K562 (cell line): Measurements from ENCODE around the gene PRELID2. TPM values are rescaled to one million over a fixed set of nuclear protein-coding genes. Genes with fewer than 3 reads are reported as not detected.

Source experiments
- BACH1 ChIP-seq: fragments of 200-800 bp; sonication (Bioruptor generic); IDR thresholded peaks from 2 replicates; pipeline ENCODE4 v1.6.1; 2016; ENCODE audit warnings: missing genetic modification characterization, missing compliant biosample characterization
- BCLAF1 ChIP-seq, 2 experiments: fragments of 450-650 bp in 1 of 2; IDR thresholded peaks; 2 replicates each; pipeline ENCODE4 v1.6.1; 2011 to 2017; ENCODE audit warnings: low read depth in 2 of 2, antibody characterized with exemption in 1 of 2, borderline replicate concordance in 1 of 2, low read length in 1 of 2, mild to moderate bottlenecking in 1 of 2, mixed read lengths in 1 of 2; ENCODE audit not compliant: control insufficient read depth in 1 of 2
- ESRRB ChIP-seq: fragments of 250-450 bp; sonication (Bioruptor Pico); IDR thresholded peaks from 2 replicates; pipeline ENCODE4 v1.5.0; 2020; ENCODE audit warnings: mild to moderate bottlenecking, moderate library complexity, borderline replicate concordance
- ETV1 ChIP-seq: fragments of 450-650 bp; conservative IDR thresholded peaks from 2 replicates; pipeline ENCODE4 v1.6.1; 2016; ENCODE audit warnings: missing genetic modification characterization, control low read depth, low read depth, missing compliant biosample characterization
- FOXP1 ChIP-seq: sonication (generic); formaldehyde crosslinking; IDR thresholded peaks from 2 replicates; pipeline ENCODE4 v1.8.0; 2022; ENCODE audit warnings: mild to moderate bottlenecking, missing genetic modification reagents
- HDAC6 ChIP-seq: IDR thresholded peaks from 2 replicates; pipeline ENCODE4 v1.6.1; 2012; ENCODE audit warnings: low read depth, mild to moderate bottlenecking, control low read depth, inconsistent platforms, low read length, moderate library complexity
- HDGF ChIP-seq: fragments of 450-650 bp; IDR thresholded peaks from 2 replicates; pipeline ENCODE4 v1.6.1; 2016
- JUNB ChIP-seq: fragments of 450-650 bp; formaldehyde crosslinking; conservative IDR thresholded peaks from 2 replicates; pipeline ENCODE4 v1.4.0; 2020; ENCODE audit warnings: mild to moderate bottlenecking
- NCOA2 ChIP-seq, 2 experiments: fragments of 450-650 bp; IDR thresholded peaks; 2 replicates each; pipeline ENCODE4 v1.6.1; 2018; ENCODE audit warnings: mild to moderate bottlenecking in 2 of 2, moderate library complexity in 1 of 2; ENCODE audit not compliant: partially characterized antibody in 2 of 2
- POU5F1 ChIP-seq: fragments of 150-350 bp; IDR thresholded peaks from 2 replicates; pipeline ENCODE4 v1.6.1; 2014; ENCODE audit warnings: borderline replicate concordance, low read length, low read depth, mild to moderate bottlenecking; ENCODE audit not compliant: partially characterized antibody
- PYGO2 ChIP-seq: fragments of 450-650 bp; IDR thresholded peaks from 2 replicates; pipeline ENCODE4 v1.6.1; 2016; ENCODE audit warnings: mild to moderate bottlenecking, missing genetic modification characterization, moderate library complexity, missing compliant biosample characterization
- RFX7 ChIP-seq: fragments of 250-450 bp; sonication (Bioruptor Pico); IDR thresholded peaks from 2 replicates; pipeline ENCODE4 v1.5.1; 2021; ENCODE audit warnings: mild to moderate bottlenecking
- TCF15 ChIP-seq: fragments of 250-450 bp; sonication (Bioruptor Pico); IDR thresholded peaks from 2 replicates; pipeline ENCODE4 v1.8.0; 2022; ENCODE audit warnings: moderate library complexity, mild to moderate bottlenecking, inconsistent platforms
- TEAD4 ChIP-seq, 2 experiments: sonication (generic) in 1 of 2; formaldehyde crosslinking in 1 of 2; IDR thresholded peaks; 2 replicates each; pipeline versions ENCODE4 v1.6.1 to v1.8.0; 2012 to 2022; ENCODE audit warnings: borderline replicate concordance in 1 of 2, inconsistent platforms in 1 of 2, low read length in 1 of 2, mild to moderate bottlenecking in 1 of 2, missing genetic modification reagents in 1 of 2
- TFAP4 ChIP-seq: sonication (generic); formaldehyde crosslinking; IDR thresholded peaks from 2 replicates; pipeline ENCODE4 v1.8.0; 2022; ENCODE audit warnings: missing genetic modification reagents, mild to moderate bottlenecking, moderate library complexity, borderline replicate concordance
- TFE3 ChIP-seq: fragments of 450-650 bp; formaldehyde crosslinking; IDR thresholded peaks from 2 replicates; pipeline ENCODE4 v1.4.0; 2020; ENCODE audit warnings: mild to moderate bottlenecking, mixed read lengths
- ZFPM2 ChIP-seq: fragments of 250-450 bp; sonication (Bioruptor Pico); IDR thresholded peaks from 2 replicates; pipeline ENCODE4 v1.5.1; 2022; ENCODE audit warnings: mild to moderate bottlenecking
- ZNF184 ChIP-seq: sonication (generic); formaldehyde crosslinking; IDR thresholded peaks from 2 replicates; pipeline ENCODE4 v1.5.0; 2020; ENCODE audit warnings: missing genetic modification reagents
- ZNF23 ChIP-seq: fragments of 250-450 bp; sonication (Bioruptor Pico); IDR thresholded peaks from 2 replicates; pipeline ENCODE4 v1.4.0; 2020; ENCODE audit warnings: mild to moderate bottlenecking
- ZNF354B ChIP-seq: fragments of 250-450 bp; sonication (Bioruptor Pico); IDR thresholded peaks from 2 replicates; pipeline ENCODE4 v1.4.0; 2020
- ZNF444 ChIP-seq: fragments of 250-450 bp; sonication (Bioruptor Pico); IDR thresholded peaks from 2 replicates; pipeline ENCODE4 v1.4.0; 2020; ENCODE audit warnings: mild to moderate bottlenecking, moderate library complexity
- ZNF507 ChIP-seq: conservative IDR thresholded peaks from 2 replicates; pipeline ENCODE4 v1.6.1; 2017; ENCODE audit warnings: missing genetic modification characterization, missing compliant biosample characterization
- ZNF780A ChIP-seq: fragments of 250-450 bp; sonication (Bioruptor Pico); IDR thresholded peaks from 2 replicates; pipeline ENCODE4 v1.5.0; 2021; ENCODE audit warnings: mild to moderate bottlenecking
- ZNF830 ChIP-seq: fragments of 250-450 bp; sonication (Bioruptor Pico); IDR thresholded peaks from 2 replicates; pipeline ENCODE4 v1.5.0; 2021; ENCODE audit warnings: mild to moderate bottlenecking
- polyA plus RNA-seq, 8 experiments: library from polyadenylated mRNA; depleted of rRNA in 4 of 8; stranded (reverse) in 5 of 8; unstranded in 3 of 8; fragments of >200 nt; fragmentation: Nextera tagmentation in 2 of 8; fragmentation: Illumina TruSeq in 1 of 8; extraction: Ambion mirVana in 2 of 8; extraction: Trizol in 1 of 8; gene quantifications; 2 replicates each; pipeline versions ENCODE4 v1.2.1 to v1.2.3, GENCODE V29; 2011 to 2014; ENCODE audit warnings: inconsistent platforms in 1 of 8, missing spikeins in 1 of 8
- total RNA-seq, 7 experiments: library from RNA; depleted of rRNA in 6 of 7; stranded (reverse); fragments of >200 nt in 6 of 7; fragmentation: Illumina TruSeq in 2 of 7; extraction: Trizol in 2 of 7; gene quantifications; 2 replicates each; pipeline versions ENCODE4 v1.2.1 to v1.2.3, GENCODE V29; 2011 to 2021; ENCODE audit warnings: low replicate concordance in 1 of 7

The PRELID2 gene
- total and polyA plus RNA-seq, 9 of the 15 experiments (the other 6 are each of a cell fraction or from before 2014, with no cell fraction given) = 6.4 to 68.2 (median 28.8) TPM

- no peak for TF ChIP-seq RFX7
- peak; percentile 98 for TF ChIP-seq TEAD4 (IDR thresholded peaks at IDR 0.05; ENCODE audit: low read length)
- no peak for TF ChIP-seq TEAD4 (CRISPR knock-in tag; IDR thresholded peaks at IDR 0.05; ENCODE audit: borderline replicate concordance)
- no peak for TF ChIP-seq ZNF507 (tag)
- no peak for TF ChIP-seq ZNF830 (CRISPR knock-in tag)
- TF ChIP-seq ZFPM2 = no peak
- no peak for TF ChIP-seq ZNF184 (CRISPR knock-in tag)
- no peak for TF ChIP-seq TFE3 (CRISPR knock-in tag)
- TF ChIP-seq NCOA2 (IDR thresholded peaks at IDR 0.05; ENCODE audit: partially characterized antibody in 2 of 2) = peak in 1 of 2 experiments; percentile 34
- TF ChIP-seq PYGO2 (tag) = no peak
- TF ChIP-seq TCF15 (CRISPR knock-in tag) = no peak
- TF ChIP-seq JUNB (CRISPR knock-in tag) = peak; percentile 75
- TF ChIP-seq TFAP4 (CRISPR knock-in tag) = peak; percentile 98
- TF ChIP-seq ZNF780A = no peak
- no peak for TF ChIP-seq ZNF354B
- peak in 1 of 2 experiments; percentile 61; a peak in 1 of 4 replicates for TF ChIP-seq BCLAF1 (IDR thresholded peaks at IDR 0.05; ENCODE audit: borderline replicate concordance in 1 of 2, control insufficient read depth in 1 of 2, low read depth in 2 of 2, low read length in 1 of 2)
- TF ChIP-seq ZNF444 (CRISPR knock-in tag) = no peak
- TF ChIP-seq FOXP1 (CRISPR knock-in tag) = no peak
- no peak for TF ChIP-seq ZNF23 (CRISPR knock-in tag)
- no peak for TF ChIP-seq HDAC6
- no peak for TF ChIP-seq POU5F1
- TF ChIP-seq BACH1 = no peak
- no peak for TF ChIP-seq ESRRB (CRISPR knock-in tag)
- TF ChIP-seq ETV1 (tag) = peak; percentile 71
- 0 out of 2 replicates have a peak, but pooled peaks have one; percentile 36 for TF ChIP-seq HDGF
These were observed 19.6 kb upstream of the PRELID2 start (continued) for GRCh38 chr5:145854651-145855258.
